Measurements from ENCODE around the gene CDC5L.
"Not testable (repeated sequence)": the region's sequence is repeated elsewhere in the genome, so short reads cannot be mapped to it uniquely, and the experiment has no call there.

Gene CDC5L

GRCh38 chr6:44415873-44416502 lies 28.5 kb downstream of the CDC5L start:
- DNase-seq: peak in 1 of 2 donors; percentile 5

DNA sequence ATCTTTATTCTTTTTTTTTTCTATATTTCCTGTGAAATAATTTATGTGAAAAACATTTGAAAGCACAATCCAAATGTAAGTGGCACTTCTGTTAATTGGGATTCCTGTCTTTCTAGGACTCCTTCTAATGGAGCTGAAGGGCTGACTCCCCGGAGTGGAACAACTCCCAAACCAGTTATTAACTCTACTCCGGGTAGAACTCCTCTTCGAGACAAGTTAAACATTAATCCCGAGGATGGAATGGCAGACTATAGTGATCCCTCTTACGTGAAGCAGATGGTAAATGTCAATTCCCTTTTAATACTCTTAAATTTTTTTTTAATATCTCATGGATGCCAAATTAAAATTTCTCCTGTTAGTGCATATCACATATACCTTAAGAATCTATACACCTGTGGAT lies 35.0 kb downstream of the CDC5L start:
- DNase-seq: no peak

DNA sequence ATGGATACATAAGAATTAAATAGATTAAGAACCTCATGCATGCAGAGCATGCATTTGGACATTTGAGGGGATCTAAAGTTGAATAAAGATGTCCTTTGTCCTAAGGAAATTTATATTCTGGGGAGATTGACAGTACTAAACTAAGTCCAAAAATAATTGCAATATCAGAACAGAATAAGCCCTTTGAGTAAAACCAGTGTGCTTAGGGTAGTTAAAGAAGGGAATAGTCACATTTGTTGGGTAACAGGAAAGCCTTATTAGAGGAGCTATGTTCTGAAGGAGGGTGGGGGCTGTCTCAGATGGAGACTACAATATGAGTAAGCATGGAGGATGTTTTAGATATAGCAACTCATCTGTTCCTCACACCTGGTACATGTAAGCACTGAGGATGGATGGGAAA lies 35.8 kb downstream of the CDC5L start:
- no peak for DNase-seq

DNA sequence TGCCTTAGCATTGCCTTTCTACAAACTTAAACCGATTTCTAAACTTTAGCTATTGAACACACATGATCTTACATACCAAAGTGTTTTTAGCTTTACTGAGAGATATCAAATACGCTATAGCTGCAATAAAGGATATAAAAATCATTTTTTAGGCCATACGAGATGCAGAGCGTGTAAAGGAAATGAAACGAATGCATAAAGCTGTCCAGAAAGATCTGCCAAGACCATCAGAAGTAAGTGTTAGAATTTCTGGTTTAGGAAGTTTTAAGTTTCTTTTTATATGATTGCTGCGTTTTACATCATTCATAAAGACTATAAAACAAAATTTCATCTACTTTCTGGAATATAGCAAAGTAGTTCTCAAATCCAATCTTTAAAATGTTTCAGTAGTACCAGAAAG lies 38.4 kb downstream of the CDC5L start:
- no peak for DNase-seq

GRCh38 chr6:44428682-44429081 lies 41.2 kb downstream of the CDC5L start:
- DNase-seq: no peak

DNA sequence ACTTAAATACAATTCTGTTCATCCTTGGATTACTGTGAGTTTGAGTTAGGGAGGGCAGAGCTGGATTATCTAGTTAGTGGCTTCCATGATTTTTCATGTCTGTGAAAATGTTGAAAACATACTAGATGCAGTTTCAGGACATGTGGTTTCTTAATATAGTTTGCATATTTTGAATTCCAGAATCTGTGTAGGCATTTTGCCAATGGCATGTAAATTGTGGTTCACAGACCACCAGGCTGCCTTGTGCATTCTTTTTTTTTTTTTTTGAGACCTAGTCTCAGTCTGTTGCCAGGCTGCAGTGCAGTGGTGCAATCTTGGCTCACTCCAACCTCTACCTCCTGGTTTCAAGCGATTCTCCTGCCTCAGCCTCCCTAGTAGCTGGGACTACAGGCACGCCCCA lies 42.8 kb downstream of the CDC5L start:
- no peak for DNase-seq

DNA sequence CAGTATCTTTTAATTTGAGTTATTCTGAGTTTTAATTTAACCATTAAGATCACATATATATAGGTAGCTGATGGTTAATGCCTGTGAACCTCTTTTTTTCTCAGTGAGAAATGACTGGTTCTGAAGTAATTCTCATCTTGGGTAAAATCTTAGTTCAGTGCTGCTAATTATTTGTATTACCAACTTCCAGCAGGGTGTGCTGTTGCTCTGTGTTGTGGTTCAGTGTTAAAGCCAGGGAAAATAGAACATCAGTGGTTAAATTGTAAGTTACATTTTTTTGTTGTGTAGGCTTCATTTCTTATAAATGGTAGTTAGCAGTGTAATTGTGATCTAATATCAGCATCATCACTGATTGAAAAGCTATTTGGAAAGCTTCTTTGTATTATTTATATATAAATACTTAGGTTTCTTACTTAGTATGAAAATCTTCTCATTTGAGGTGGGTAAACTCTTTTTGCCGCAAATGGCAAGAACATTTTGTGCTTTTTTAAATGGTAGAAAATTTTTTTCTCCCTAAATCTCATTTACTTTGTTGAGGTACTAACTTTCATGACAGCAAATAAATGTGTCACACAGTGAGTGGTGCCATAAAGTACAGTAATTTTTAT lies 43.7 kb downstream of the CDC5L start:
- peak; percentile 45 to 49 for DNase-seq

DNA sequence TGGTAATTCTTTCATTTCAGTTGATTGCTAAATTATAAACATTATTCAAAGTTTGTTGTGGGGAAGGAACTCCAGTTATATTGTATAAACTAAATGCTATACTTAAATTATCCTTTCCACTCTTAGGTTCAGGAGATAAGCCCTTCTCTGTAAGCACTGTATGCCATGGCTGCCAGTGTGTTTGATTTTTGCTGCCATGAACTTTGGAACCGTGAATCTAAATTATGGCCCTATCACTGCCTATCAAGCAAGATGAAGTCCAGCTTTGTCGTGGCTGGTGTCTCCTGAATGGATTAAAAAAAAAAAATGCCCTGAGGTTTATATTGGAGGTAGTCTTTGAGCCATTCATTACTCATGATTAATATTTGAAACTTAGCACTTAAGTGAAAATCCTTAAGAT lies 44.7 kb downstream of the CDC5L start:
- no peak for DNase-seq

DNA sequence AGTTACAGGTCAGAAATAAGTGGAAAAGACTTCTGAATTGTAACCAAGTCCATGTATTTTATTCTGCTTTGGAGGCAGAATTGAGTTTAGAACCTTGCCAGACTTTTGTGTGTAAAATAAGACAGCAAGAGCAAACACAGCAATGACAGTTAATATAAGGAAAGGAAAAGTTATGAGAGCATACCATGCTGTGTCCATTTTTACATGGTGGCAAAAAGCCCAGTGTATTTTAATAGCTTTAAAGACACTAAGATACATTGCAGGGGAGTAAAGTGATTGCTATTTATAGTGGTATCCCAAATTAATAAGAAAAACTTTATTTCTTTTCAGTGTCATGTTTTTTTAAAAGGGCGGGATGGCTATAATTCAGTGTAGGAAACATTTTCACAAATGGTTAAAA lies 45.2 kb downstream of the CDC5L start:
- no peak for DNase-seq

GRCh38 chr6:44435500-44435899 lies 48.0 kb downstream of the CDC5L start:
- no peak for DNase-seq

- no peak for DNase-seq
Observed at GRCh38 chr6:44438827-44439226, 51.3 kb downstream of the CDC5L start.

DNA sequence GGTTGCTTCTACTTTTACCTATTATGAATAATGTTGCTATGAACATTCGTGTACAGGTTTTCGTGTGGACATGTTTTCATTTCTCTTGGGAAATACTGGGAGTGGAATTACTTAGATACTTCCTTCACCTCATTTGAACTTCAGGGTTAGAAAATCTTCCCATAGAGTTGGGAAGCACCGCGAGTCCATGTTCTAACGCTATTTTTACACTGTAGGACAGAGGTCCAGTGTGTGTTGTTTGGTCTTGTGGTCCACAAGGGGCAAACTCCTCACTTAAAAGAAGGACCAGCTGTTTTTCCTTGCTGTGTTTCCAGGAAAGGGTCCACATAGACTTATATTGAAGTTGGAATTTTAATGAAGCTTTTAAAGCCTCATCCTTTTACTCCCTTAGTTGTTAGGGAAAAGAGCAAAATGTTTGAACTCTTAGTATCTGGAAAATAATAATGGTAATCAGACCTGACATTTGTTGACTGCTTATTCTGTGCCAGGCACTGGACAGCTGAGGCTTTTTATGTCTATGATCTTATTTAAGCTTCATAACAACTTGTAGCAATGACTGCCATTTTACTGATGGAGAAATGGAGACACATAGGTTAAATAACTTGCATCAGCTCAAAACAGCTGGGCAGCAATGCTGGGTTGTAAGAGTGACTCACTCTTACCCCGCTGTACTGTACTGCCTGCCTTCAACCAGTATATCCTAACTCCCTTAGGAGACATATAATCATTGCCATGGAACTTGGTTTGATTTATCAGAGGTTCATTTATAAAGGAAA lies 52.0 kb downstream of the CDC5L start:
- no peak for DNase-seq

DNA sequence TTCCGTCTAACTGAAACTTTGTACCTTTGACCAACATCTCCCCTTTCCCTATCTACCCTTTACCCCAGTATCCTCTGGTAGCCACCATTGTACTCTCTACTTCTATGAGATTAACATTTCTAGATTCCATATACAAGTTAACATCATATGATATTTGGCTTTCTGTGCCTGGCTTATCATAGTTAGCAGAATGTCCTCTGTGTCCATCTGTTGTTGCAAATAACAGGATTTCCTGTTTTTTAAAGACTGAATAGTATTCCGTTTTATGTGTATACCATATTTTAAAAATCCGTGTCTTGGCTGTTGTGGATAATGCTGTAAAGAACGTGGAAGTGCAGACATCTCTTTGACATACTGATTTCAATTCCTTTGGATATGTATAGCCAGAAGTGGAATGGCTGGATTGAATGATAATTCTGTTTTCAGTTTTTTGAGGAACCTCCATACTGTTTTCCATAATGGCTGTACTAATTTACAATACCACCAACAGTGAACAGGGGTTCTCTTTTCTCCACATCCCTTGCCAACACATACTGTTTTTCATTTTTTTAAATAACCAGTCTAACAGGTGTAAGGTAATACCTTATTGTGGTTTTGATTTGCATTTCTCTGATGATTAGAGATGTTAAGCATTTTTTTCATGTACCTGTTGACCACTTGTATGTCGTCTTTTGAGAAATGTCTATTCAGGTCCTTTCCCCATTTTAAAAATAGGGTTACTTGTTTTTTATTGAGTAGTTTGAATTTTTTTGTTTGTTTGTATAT lies 53.8 kb downstream of the CDC5L start:
- no peak for DNase-seq

DNA sequence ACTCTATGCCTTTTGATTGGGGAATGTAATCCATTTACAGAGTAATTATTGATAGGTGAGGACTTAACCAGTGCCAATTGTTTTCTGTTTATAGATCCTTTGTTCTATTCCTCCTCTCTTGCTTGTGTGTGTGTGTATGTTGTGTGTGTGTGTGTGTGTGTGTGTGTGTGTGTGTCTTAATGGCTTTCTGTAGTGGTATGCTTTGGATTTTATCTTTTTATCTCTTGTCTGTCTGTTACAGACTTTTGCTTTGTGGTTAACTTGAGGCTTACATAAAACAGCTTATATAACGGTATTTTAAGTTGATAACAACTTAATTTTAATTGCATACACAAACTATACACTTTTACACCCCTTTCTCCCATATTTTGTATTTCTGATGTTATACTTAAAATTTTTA lies 54.7 kb downstream of the CDC5L start:
- no peak for DNase-seq

DNA sequence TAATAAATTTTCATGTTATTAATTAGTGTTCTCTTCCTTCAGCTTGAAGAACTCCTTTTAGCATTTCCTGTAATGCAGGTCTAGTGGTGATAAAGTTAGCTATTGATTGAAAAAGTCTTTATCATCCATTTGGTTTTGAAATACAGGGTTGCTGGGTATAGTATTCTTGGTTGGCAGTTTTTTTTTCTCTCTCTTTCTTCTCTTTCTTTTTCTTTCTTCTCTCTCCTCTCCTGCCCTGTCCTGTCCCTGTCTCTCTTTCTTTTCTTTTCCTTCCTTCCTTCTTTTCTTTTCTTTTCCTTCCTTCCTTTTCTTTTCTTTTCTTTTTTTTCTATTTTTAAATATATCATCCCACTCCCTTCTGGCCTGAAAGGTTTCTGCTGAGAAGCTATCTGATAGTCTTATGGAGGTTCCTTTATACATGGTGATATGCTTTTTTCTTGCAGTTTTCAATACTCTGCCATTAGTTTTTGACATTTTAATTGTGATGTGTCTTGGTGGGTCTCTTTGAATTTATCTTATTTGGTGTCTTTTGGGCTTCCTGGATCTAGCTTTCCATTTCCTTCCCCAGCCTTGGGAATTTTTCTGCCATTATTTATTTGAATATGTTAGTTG lies 55.4 kb downstream of the CDC5L start:
- no peak for DNase-seq

GRCh38 chr6:44444853-44445252 lies 57.3 kb downstream of the CDC5L start:
- DNase-seq: no peak

DNA sequence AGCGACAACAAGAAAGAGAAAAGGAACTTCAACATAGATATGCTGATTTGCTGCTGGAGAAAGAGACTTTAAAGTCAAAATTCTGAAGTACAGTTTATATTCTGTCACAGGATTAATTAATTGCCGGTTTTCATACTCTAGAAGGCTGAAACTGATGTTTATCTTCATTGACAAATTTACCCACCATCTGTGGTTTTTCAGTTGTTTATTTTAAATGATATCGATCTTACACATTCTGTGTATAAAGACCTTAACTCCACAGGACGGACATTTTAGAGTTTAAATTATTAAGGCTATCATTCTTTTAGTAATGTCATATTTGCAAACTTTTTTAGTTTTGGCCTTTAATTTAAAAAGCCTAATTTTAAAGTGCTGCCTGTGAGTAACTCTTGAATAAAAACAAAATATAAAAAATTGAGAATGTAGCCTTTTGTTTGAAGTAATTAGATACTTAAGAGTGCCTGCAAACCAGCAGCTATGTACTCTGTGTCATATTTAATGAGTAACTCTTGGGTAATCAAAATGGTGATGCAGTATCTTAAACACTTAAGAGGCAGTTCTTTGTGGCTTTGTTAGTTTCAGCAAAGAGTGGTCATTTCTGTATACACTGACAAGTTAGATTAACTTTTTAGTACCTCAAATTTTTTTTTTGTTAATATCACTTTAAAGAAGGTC lies 59.3 kb downstream of the CDC5L start:
- DNase-seq: no peak

GRCh38 chr6:44449181-44449580 lies 61.7 kb downstream of the CDC5L start:
- not testable (repeated sequence) for DNase-seq

DNA sequence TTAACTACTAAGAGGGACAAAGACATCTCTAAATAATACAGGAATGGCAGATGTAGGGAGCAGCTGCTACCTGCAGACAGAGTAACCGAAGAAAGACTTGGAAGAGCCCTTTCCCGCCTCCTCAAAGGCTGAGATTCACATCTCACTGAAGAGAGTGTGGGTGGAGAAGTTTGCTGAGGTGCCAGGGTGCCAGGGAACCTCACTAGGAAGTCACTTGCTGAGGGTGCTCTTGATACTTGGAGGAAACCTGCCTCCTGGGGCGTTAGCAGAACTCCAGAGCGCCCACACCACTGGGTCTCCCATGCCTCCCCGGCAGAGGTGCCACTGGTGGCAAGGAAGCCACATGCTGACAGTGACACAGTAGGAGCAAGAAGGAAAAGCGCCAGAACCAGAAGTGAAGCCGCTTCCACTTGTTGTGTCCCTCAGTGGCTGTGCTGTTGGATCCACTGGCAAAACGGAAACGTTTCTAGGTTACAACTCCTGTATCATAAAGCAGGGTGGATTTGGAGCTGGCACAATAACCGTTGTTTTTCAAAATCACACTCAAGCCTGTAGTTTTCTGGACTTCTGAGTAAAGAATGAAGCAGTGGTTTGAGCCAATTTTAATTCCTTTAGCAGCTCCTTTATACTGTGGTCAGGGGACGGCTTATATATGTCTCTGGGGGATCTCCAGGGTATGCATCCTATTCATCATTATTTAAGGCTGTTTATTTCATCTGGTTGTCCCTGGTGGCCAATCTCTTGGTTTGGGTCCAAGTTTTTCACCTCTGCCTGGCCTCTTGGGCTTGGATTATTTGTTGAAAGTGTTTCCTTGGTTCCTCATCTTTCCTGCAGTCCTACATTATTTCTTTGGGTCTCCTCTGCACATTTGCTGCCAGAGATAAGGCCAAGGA lies 64.5 kb downstream of the CDC5L start:
- no peak for DNase-seq

DNA sequence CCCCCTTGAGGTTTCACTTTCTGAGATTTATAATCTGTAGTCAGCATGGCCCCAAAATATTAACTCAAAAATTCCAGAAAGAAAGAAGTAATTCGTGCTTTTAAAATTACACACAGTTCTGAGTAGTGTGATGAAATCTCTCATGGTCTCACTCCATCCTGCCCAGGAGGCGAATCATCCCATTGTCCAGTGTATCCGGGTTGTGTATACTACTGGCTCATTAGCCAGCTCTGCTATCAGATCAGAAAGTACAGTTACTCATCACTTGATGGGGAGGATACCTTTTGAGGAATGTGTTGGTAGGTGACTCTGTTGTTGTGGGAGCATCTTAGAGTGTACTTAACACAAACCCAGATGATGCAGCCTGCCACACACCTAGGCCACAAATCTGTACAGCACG lies 65.2 kb downstream of the CDC5L start:
- DNase-seq: no peak

GRCh38 chr6:44453146-44453545 lies 65.6 kb downstream of the CDC5L start:
- no peak for DNase-seq

All from inflammatory macrophage (primary cell).